K562 (cell line): ENCODE results near the gene CDC25B. TPM values are rescaled to one million over a fixed set of nuclear protein-coding genes. Genes with fewer than 3 reads are reported as not detected.

Source experiments
- KAT7 ChIP-seq: sonication (generic); formaldehyde crosslinking; IDR thresholded peaks from 2 replicates; pipeline ENCODE4 v1.8.0; 2022; ENCODE audit warnings: missing genetic modification reagents, mild to moderate bottlenecking, borderline replicate concordance
- KHSRP ChIP-seq: fragments of 450-650 bp; IDR thresholded peaks from 2 replicates; pipeline ENCODE4 v1.6.1; 2017
- NRF1 ChIP-seq, 2 experiments: fragments of 450-650 bp; IDR thresholded peaks in 1 of 2; conservative IDR thresholded peaks in 1 of 2; 2 replicates each; pipeline ENCODE4 v1.6.1; 2014; ENCODE audit warnings: mild to moderate bottlenecking in 2 of 2
- POU5F1 ChIP-seq: fragments of 150-350 bp; IDR thresholded peaks from 2 replicates; pipeline ENCODE4 v1.6.1; 2014; ENCODE audit warnings: borderline replicate concordance, low read length, low read depth, mild to moderate bottlenecking; ENCODE audit not compliant: partially characterized antibody
- TCFL5 ChIP-seq: fragments of 250-450 bp; sonication (Bioruptor Pico); conservative IDR thresholded peaks from 2 replicates; pipeline ENCODE4 v1.6.1; 2021; ENCODE audit warnings: mild to moderate bottlenecking, moderate library complexity, matching md5 sums
- ZNF165 ChIP-seq: fragments of 250-450 bp; sonication (Bioruptor Pico); IDR thresholded peaks from 2 replicates; pipeline ENCODE4 v1.4.0; 2020; ENCODE audit warnings: borderline replicate concordance
- ZNF239 ChIP-seq: fragments of 250-450 bp; sonication (Bioruptor Pico); IDR thresholded peaks from 2 replicates; pipeline ENCODE4 v1.4.0; 2020; ENCODE audit warnings: mild to moderate bottlenecking
- polyA plus RNA-seq, 8 experiments: library from polyadenylated mRNA; depleted of rRNA in 4 of 8; stranded (reverse) in 5 of 8; unstranded in 3 of 8; fragments of >200 nt; fragmentation: Nextera tagmentation in 2 of 8; fragmentation: Illumina TruSeq in 1 of 8; extraction: Ambion mirVana in 2 of 8; extraction: Trizol in 1 of 8; gene quantifications; 2 replicates each; pipeline versions ENCODE4 v1.2.1 to v1.2.3, GENCODE V29; 2011 to 2014; ENCODE audit warnings: inconsistent platforms in 1 of 8, missing spikeins in 1 of 8
- total RNA-seq, 7 experiments: library from RNA; depleted of rRNA in 6 of 7; stranded (reverse); fragments of >200 nt in 6 of 7; fragmentation: Illumina TruSeq in 2 of 7; extraction: Trizol in 2 of 7; gene quantifications; 2 replicates each; pipeline versions ENCODE4 v1.2.1 to v1.2.3, GENCODE V29; 2011 to 2021; ENCODE audit warnings: low replicate concordance in 1 of 7
- TF ChIP-seq, protein P1 (sequence below), 3 experiments: fragments of 200-800 bp in 1 of 3; fragments of 250-450 bp in 1 of 3; fragments of 450-650 bp in 1 of 3; sonication (Bioruptor Pico) in 1 of 3; sonication (Bioruptor generic) in 1 of 3; formaldehyde crosslinking in 1 of 3; IDR thresholded peaks; 2 replicates each; pipeline versions ENCODE4 v1.6.1 to v1.8.0; 2016 to 2022; ENCODE audit warnings: mild to moderate bottlenecking in 2 of 3, missing genetic modification characterization in 2 of 3, missing compliant biosample characterization in 1 of 3, moderate library complexity in 1 of 3
- TF ChIP-seq, protein P2 (sequence below), 2 experiments: fragments of 200-800 bp in 1 of 2; sonication (Bioruptor generic) in 1 of 2; sonication (generic) in 1 of 2; formaldehyde crosslinking in 1 of 2; IDR thresholded peaks in 1 of 2; conservative IDR thresholded peaks in 1 of 2; 2 replicates each; pipeline versions ENCODE4 v1.5.0 to v1.6.1; 2016 to 2020; ENCODE audit warnings: missing compliant biosample characterization in 1 of 2, missing genetic modification characterization in 1 of 2, missing genetic modification reagents in 1 of 2
- TF ChIP-seq, protein P3 (sequence below), 2 experiments: IDR thresholded peaks; 2 replicates each; pipeline ENCODE4 v1.6.1; 2012; ENCODE audit warnings: improper control_type of control experiment in 2 of 2, low read depth in 2 of 2, low read length in 2 of 2, borderline replicate concordance in 1 of 2
- TF ChIP-seq, protein P4 (sequence below): fragments of 200-800 bp; sonication (Bioruptor generic); IDR thresholded peaks from 2 replicates; pipeline ENCODE4 v1.6.1; 2017; ENCODE audit warnings: missing genetic modification characterization, missing compliant biosample characterization
- TF ChIP-seq, protein P5 (sequence below): fragments of 250-450 bp; sonication (Bioruptor Pico); IDR thresholded peaks from 2 replicates; pipeline ENCODE4 v1.4.0; 2020; ENCODE audit warnings: mild to moderate bottlenecking
- TF ChIP-seq, protein P6 (sequence below), 2 experiments: fragments of 450-650 bp in 1 of 2; sonication (generic) in 1 of 2; formaldehyde crosslinking; conservative IDR thresholded peaks; 2 replicates each; pipeline versions ENCODE4 v1.4.0 to v1.8.1; 2020 to 2022; ENCODE audit warnings: mild to moderate bottlenecking in 1 of 2, missing genetic modification reagents in 1 of 2

The CDC25B gene
- total and polyA plus RNA-seq, 9 of the 15 experiments (the other 6 are each of a cell fraction or from before 2014, with no cell fraction given): 2.3 to 35.7 (median 9.5) TPM

DNA sequence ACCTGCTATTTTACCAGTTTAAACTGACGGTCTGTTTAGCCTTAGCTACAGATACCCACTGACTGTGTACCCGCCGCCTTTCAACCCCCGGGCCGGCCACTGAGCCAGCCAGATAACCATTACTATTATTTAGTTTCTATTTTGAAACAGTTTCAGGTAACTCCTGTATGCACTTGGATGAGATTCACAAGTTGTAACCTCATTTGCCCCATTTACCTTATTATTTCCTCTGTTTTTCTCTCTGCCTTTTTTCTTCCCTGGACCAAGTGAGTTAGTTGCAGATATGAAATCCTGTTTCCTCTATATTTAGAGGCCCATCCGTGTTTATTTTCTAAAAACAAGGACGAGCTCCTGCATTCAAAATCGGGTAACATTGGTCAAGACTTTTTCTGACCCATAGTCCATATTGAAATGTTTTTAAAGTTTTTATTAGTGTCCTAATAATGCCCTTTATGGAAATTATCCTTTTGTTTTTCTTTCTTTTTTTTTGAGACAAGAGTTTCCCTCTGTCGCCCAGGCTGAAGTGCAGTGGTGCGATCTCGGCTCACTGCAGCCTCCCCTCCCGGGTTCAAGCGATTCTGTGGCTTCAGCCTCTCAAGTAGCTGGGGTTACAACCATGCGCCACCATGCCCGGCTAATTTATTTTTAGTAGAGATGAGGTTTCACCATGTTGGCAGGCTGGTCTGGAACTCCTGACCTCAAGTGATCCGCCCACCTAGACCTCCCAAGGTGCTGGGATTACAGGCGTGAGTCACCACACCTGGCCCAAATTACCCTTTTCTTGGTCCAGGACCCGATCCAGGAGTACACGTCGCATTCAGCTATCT lies 25.0 kb downstream of the CDC25B start (continued):
- TF ChIP-seq ZNF165 (CRISPR knock-in tag) (no peak), NRF1 (conservative IDR thresholded peaks at IDR 0.05 in 1 of 2, IDR thresholded peaks at IDR 0.05 in 1 of 2) (no peak), ZNF239 (CRISPR knock-in tag) (no peak), POU5F1 (no peak), TCFL5 (CRISPR knock-in tag) (no peak), KAT7 (CRISPR knock-in tag) (0 out of 2 replicates have a peak, but pooled peaks have one; percentile 54), KHSRP (no peak)
- TF ChIP-seq, protein P1, sequence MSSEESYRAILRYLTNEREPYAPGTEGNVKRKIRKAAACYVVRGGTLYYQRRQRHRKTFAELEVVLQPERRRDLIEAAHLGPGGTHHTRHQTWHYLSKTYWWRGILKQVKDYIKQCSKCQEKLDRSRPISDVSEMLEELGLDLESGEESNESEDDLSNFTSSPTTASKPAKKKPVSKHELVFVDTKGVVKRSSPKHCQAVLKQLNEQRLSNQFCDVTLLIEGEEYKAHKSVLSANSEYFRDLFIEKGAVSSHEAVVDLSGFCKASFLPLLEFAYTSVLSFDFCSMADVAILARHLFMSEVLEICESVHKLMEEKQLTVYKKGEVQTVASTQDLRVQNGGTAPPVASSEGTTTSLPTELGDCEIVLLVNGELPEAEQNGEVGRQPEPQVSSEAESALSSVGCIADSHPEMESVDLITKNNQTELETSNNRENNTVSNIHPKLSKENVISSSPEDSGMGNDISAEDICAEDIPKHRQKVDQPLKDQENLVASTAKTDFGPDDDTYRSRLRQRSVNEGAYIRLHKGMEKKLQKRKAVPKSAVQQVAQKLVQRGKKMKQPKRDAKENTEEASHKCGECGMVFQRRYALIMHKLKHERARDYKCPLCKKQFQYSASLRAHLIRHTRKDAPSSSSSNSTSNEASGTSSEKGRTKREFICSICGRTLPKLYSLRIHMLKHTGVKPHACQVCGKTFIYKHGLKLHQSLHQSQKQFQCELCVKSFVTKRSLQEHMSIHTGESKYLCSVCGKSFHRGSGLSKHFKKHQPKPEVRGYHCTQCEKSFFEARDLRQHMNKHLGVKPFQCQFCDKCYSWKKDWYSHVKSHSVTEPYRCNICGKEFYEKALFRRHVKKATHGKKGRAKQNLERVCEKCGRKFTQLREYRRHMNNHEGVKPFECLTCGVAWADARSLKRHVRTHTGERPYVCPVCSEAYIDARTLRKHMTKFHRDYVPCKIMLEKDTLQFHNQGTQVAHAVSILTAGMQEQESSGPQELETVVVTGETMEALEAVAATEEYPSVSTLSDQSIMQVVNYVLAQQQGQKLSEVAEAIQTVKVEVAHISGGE (CRISPR knock-in tag; IDR thresholded peaks at IDR 0.05): no peak
- TF ChIP-seq, protein P2, sequence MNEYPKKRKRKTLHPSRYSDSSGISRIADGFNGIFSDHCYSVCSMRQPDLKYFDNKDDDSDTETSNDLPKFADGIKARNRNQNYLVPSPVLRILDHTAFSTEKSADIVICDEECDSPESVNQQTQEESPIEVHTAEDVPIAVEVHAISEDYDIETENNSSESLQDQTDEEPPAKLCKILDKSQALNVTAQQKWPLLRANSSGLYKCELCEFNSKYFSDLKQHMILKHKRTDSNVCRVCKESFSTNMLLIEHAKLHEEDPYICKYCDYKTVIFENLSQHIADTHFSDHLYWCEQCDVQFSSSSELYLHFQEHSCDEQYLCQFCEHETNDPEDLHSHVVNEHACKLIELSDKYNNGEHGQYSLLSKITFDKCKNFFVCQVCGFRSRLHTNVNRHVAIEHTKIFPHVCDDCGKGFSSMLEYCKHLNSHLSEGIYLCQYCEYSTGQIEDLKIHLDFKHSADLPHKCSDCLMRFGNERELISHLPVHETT (CRISPR knock-in tag; conservative IDR thresholded peaks at IDR 0.05 in 1 of 2, IDR thresholded peaks at IDR 0.05 in 1 of 2): no peak
- TF ChIP-seq, protein P3, sequence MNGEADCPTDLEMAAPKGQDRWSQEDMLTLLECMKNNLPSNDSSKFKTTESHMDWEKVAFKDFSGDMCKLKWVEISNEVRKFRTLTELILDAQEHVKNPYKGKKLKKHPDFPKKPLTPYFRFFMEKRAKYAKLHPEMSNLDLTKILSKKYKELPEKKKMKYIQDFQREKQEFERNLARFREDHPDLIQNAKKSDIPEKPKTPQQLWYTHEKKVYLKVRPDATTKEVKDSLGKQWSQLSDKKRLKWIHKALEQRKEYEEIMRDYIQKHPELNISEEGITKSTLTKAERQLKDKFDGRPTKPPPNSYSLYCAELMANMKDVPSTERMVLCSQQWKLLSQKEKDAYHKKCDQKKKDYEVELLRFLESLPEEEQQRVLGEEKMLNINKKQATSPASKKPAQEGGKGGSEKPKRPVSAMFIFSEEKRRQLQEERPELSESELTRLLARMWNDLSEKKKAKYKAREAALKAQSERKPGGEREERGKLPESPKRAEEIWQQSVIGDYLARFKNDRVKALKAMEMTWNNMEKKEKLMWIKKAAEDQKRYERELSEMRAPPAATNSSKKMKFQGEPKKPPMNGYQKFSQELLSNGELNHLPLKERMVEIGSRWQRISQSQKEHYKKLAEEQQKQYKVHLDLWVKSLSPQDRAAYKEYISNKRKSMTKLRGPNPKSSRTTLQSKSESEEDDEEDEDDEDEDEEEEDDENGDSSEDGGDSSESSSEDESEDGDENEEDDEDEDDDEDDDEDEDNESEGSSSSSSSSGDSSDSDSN (IDR thresholded peaks at IDR 0.05; ENCODE audit: borderline replicate concordance in 1 of 2, low read depth in 2 of 2, low read length in 2 of 2): no peak
- TF ChIP-seq, protein P4, sequence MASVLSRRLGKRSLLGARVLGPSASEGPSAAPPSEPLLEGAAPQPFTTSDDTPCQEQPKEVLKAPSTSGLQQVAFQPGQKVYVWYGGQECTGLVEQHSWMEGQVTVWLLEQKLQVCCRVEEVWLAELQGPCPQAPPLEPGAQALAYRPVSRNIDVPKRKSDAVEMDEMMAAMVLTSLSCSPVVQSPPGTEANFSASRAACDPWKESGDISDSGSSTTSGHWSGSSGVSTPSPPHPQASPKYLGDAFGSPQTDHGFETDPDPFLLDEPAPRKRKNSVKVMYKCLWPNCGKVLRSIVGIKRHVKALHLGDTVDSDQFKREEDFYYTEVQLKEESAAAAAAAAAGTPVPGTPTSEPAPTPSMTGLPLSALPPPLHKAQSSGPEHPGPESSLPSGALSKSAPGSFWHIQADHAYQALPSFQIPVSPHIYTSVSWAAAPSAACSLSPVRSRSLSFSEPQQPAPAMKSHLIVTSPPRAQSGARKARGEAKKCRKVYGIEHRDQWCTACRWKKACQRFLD (CRISPR knock-in tag): 0 out of 2 replicates have a peak, but pooled peaks have one; percentile 9
- TF ChIP-seq, protein P5, sequence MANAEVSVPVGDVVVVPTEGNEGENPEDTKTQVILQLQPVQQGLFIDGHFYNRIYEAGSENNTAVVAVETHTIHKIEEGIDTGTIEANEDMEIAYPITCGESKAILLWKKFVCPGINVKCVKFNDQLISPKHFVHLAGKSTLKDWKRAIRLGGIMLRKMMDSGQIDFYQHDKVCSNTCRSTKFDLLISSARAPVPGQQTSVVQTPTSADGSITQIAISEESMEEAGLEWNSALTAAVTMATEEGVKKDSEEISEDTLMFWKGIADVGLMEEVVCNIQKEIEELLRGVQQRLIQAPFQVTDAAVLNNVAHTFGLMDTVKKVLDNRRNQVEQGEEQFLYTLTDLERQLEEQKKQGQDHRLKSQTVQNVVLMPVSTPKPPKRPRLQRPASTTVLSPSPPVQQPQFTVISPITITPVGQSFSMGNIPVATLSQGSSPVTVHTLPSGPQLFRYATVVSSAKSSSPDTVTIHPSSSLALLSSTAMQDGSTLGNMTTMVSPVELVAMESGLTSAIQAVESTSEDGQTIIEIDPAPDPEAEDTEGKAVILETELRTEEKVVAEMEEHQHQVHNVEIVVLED (CRISPR knock-in tag): no peak
- TF ChIP-seq, protein P6, sequence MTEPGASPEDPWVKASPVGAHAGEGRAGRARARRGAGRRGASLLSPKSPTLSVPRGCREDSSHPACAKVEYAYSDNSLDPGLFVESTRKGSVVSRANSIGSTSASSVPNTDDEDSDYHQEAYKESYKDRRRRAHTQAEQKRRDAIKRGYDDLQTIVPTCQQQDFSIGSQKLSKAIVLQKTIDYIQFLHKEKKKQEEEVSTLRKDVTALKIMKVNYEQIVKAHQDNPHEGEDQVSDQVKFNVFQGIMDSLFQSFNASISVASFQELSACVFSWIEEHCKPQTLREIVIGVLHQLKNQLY (CRISPR knock-in tag; conservative IDR thresholded peaks at IDR 0.05): no peak
